ENCODE results near the gene RPS6KA2. TPM values are rescaled to one million over a fixed set of nuclear protein-coding genes. Genes with fewer than 3 reads are reported as not detected.
"Not testable (repeated sequence)": the region's sequence is repeated elsewhere in the genome, so short reads cannot be mapped to it uniquely, and the experiment has no call there.

RPS6KA2 gene
- total RNA-seq, 1 donor from 2014 or later: 103 TPM

DNA sequence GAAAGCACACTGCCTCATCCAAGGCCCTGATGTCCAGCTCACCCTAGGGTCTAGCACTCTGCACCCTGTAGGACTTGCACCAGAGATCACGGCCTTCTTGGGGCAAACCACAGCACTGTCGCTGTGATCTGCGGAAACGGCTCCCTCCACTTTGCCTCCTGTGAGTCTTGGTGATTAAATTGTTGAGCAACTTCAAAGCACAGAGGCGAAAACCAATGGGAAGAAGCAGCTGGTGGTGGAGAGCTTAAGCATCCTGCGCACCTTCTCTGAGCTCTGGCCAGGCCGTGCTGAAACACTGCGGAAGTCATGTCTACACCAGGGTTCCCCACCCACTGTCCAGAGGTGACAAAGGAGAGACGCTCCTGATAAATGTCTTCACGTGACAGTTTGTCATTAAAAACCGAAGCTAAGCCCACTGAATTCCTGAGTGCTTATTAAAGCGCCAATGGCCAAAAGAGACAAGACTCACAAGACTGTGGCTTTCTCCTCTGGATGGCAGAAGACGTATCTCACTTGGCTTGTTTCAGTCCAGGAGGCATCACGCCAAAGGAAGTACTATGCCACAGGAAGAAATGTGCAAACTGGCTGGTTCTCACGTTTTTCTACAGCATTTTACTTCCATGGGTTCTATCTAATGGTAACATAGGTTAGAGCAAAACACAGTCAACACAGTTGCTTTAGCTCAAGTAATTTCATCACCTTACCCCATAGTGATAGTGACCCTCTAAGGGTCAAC lies 43.7 kb downstream of the RPS6KA2 start:
- no peak for DNase-seq (ENCODE audit: low spot score)
- intact Hi-C loops (cut with DNase I): no loop called here

DNA sequence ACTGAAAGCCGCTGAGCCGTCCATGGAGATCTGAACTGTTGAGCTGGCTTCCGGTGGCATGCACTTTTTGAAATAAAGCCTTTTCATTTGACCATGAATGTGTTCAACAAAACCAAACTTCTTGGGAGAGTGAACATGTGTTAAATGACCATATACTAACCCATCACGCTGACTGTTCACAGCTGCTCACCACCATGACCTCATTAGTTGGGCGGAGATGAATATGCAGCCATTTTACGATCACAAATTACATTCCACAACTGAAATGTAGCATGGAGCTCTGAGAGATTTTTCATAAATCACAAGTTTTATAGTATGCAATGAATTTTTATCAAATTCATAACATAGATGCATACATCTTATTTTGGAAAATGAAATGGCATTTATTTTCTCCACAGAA lies 44.8 kb downstream of the RPS6KA2 start:
- intact Hi-C loops (cut with DNase I): no loop called here
- no peak for DNase-seq (ENCODE audit: low spot score)

GRCh38 chr6:166581801-166582200 lies 45.2 kb downstream of the RPS6KA2 start:
- intact Hi-C loops (cut with DNase I); DNase-seq (ENCODE audit: low spot score): not testable (repeated sequence)

DNA sequence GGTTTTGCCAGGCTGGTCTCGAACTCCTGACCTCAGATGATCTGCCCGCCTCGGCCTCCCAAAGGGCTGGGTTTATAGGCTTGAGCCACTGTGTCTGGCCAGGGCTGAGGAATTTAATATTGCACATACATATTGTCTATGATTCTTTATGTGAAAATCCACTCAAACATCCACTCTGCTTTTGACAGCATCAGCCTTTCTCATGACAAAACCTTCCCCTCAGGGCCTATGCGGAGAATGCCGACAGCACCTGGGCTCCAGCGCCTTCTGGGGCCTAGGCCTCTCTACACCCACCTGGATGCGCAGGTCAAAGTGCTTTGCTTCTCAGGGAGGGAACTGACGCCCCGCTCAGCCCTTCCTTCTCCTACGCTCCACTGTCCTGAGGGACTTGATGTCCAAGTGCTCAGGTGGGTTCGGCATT lies 46.0 kb downstream of the RPS6KA2 start:
- DNase-seq (ENCODE audit: low spot score): no peak

GRCh38 chr6:166580076-166581050 lies 46.7 kb downstream of the RPS6KA2 start:
- intact Hi-C loops (cut with DNase I): no loop called here
- DNase-seq (ENCODE audit: low spot score): no peak

More for the DNA sequence above, 46.0 kb downstream of the RPS6KA2 start:
- intact Hi-C loops (cut with DNase I): no loop called here

GRCh38 chr6:166579237-166579850 lies 47.7 kb downstream of the RPS6KA2 start:
- intact Hi-C loops (cut with DNase I): loop anchor here (5.0 kb wide), 1 partner anchor 33 kb away; no protein-coding TSS in a partner anchor

GRCh38 chr6:166578536-166579236 lies 48.4 kb downstream of the RPS6KA2 start:
- no peak for DNase-seq (ENCODE audit: low spot score)
- intact Hi-C loops (cut with DNase I): loop anchor here (5.0 kb wide), 1 partner anchor 34 kb away; no protein-coding TSS in a partner anchor

More at GRCh38 chr6:166579237-166579850, 47.7 kb downstream of the RPS6KA2 start:
- no peak for DNase-seq (ENCODE audit: low spot score)

GRCh38 chr6:166575205-166575604 lies 51.8 kb downstream of the RPS6KA2 start:
- intact Hi-C loops (cut with DNase I): loop anchor here (2.0 to 5.0 kb wide), 2 partner anchors 18 to 37 kb away; no protein-coding TSS in a partner anchor
- DNase-seq (ENCODE audit: low spot score): no peak

- intact Hi-C loops (cut with DNase I): loop anchor here (2.0 kb wide), 1 partner anchor 17 kb away; no protein-coding TSS in a partner anchor
Measured at GRCh38 chr6:166573511-166574216, 53.4 kb downstream of the RPS6KA2 start.

DNA sequence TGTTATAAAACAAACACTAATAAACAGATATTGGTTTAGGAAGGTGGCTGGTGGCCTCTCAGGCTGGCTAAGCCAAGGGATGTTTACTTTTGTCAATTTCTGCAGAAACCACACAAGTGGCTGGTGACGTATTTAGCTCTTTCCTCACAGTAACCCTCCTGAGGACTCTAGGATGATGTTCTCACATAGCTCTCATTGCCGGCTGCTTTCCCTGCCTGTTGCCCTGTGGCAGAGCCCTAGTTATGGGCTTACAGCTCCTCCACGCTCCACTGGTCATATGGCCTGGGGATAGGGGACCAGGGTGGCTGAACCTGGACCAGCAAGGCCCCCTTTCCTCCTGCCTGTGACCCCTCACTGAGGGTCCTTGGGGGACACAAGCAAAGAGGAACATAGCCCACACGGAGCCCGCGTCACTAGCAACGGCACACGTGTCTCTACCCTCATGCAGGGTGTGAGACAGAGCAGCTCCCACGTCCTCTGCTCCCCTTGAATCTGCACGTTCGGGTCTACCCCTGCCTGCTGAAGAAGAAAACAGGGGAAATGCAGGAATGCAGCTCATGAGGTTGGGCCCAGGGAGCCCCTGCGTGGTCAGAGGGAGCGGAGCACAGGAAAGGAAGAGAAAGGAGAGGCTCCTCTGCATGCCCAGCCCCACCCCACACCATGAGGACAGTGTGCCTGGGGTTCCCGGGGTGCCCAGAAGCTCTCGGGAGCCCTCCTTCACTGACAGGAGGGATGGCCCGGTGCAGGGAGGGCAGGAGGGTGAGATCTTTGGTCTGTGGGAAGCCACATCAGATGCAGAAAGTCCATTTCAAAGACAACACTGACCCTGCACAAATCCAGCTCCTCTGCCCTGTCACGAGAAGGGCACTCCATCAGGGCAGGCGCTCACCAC lies 54.4 kb downstream of the RPS6KA2 start:
- intact Hi-C loops (cut with DNase I): no loop called here
- no peak for DNase-seq (ENCODE audit: low spot score)

More at GRCh38 chr6:166573511-166574216, 53.4 kb downstream of the RPS6KA2 start:
- DNase-seq (ENCODE audit: low spot score): no peak

- intact Hi-C loops (cut with DNase I): no loop called here
- DNase-seq (ENCODE audit: low spot score): no peak
Measured at GRCh38 chr6:166570929-166571713, 55.9 kb downstream of the RPS6KA2 start.

- intact Hi-C loops (cut with DNase I): no loop called here
- DNase-seq (ENCODE audit: low spot score): no peak
Measured at GRCh38 chr6:166569206-166569605, 57.8 kb downstream of the RPS6KA2 start.

DNA sequence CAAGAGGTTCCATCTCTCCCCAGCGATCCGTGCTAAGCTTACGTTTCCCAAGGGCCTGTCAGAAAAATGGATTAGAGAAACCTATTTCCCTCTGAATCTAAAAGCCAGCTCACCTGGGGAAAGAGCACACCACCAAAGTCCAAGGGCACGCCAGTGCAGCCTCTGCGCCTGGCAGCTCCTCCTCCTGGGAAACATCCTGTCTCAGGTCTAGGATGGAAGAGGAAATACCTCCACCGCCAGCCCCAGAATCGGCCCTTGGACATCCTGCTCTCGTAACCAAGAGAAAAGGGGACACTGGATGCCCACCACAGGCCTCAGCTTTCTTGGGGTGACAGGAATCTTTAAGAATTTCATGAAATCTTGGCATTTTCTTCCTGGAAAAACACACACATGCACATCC lies 59.2 kb downstream of the RPS6KA2 start:
- intact Hi-C loops (cut with DNase I): no loop called here
- DNase-seq (ENCODE audit: low spot score): no peak

- intact Hi-C loops (cut with DNase I): no loop called here
- no peak for DNase-seq (ENCODE audit: low spot score)
Measured at GRCh38 chr6:166567107-166567506, 59.9 kb downstream of the RPS6KA2 start.

DNA sequence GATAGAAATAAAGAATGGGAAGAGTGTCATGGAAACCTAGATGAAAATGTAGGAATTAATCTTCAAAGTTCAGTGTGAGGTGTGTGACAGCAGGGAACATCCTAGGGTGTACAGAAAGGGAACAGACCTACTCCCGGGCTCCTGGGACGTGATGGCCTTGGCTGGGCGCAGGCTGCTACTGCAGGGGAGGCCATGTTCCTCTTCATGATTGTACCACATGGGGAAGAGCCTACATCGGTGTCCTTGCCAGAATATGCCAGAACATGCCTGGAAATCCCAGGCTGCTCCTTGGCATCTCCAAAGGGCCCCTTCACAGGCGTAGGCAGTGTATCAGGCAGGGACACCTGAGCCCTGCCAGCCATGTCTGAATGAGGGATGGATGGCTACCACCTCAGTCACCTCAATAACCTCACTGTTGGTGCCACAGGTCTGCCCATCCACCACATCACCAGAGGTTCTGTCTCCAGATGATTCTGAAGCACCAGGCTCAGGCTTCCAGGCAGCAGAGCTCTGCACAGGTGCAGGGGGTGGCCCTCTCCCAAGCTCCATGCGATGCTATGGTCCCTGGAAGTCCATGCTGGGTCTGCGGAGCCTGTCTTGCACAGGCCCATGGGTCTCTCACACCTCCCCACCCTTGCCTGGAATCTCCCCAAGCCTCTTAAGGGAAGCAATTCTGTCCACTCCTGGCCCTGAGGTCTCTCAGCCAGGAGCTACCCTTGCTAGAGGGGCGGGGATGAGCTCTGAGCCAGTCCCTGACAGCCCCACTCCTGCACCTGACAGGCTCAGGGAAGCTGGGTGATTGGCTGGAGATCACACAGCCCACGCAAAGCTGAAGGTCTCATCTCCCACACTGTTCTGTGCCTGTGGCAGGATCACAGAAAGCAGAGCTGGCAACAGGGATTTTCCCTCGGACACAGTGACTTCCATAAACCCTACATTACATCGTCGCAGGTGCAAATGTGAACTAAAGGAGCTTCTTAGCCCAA lies 60.7 kb downstream of the RPS6KA2 start:
- intact Hi-C loops (cut with DNase I): no loop called here
- no peak for DNase-seq (ENCODE audit: low spot score)
